GM21619 (cell line): ENCODE data around the gene CTNNA3.

ENCODE experiments used
- ATAC-seq: cut with Tn5 transposase; IDR thresholded peaks from one replicate; pipeline ENCODE4 v1.9.1; 2021; ENCODE audit not compliant: unreplicated experiment

The CTNNA3 gene

DNA sequence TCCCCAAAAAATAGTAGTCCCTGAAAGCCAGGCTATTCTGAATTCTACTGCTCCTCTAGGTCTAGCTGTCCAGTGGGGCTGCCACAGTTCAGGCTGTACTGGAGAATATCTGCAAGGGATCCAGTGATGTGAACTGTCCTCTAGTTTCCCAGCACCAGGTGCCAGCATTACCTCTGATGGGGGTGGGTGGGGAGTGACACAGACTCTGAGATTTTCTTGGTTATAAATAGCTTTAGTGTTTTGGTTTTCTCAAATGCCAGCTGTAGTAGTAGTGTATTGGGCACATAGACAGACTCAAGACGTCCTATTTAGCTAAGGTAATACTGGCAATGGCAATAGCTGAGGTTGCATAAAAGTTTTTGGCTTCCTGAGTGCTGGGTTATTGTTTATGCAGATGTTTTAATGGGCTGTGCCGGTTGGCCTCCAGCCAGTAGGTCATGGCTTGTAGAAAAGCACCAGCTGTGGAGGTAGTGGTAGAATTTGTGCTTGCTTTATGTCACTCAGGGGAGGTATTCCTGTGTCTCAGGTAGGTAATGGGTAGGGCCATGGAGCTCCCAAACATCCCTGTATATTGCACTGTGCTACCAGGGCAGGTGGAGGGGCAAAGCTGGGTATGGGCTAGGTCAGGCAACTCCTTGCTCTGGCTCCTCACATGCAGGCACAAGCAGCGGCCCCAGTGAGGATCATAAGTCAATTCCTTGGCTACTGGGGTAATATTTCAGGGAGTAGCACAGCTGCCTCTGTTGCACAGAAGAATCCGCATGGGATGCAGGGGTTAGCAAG is 1108.9 kb downstream of the CTNNA3 start:
- no peak for ATAC-seq

DNA sequence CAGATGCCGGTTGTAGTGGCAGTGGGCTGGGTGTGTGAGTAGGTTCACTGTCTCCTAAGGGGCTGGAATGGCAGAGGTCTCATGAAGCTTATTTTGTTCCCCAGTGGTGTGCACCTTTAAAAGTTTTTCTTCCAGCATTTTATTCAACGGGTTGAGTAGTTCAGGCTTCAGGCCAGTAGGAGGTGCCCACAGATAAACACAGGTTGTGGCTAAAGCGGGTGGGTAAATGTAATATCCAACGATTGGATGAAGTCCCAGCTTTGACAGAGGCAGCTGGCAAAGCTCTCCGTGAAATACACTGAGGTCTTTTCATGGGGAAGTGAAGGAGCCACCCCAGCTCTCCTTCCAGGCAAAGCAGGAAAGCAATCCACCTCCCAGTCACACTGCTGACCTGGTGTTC is 1109.9 kb downstream of the CTNNA3 start:
- ATAC-seq: no peak

DNA sequence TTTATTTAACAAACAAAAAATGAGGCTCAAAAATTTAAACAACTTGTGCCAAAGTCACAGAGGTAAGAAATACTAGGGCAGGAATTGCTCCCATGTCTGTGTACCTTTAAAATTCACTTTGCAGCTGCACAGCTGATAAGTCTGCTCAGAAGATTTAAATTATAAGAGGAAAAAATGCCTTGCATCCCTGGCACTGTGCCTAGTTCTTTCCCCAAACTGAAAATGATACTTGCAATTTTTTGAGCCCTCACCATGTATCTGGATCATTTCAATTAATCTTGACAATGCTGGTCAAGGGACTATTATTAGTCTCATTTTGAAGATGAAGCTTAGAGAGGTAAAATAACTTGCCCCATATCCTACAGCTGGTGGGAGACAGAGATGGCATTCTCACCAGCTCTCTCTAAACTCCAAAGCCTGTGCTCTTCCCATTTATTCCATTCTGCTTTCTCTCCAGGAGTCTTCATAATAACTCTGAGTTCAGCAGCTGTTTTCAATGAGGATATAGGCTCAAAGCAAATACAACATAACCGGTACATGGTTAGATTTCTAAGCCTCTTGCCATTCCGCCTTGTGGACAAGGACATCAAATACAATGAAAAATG is 1120.6 kb downstream of the CTNNA3 start:
- no peak for ATAC-seq

DNA sequence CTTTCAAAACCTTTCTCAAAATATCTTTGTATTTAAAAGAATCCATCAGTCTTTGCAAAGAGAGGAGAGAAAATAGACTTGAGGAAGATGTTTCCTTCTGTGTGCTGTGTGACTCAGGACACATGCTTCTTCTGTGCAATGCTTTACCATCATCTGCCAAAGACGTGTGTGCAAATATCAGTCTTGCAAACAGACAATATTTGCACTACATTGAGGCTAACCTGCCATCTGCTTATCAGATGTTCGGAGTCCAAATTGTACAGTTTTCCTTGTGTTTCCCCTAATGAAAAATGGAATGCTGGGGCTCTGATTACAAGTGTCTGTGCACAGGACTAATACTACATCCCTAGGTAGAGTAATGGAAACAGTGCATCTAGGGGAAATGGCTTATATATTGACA is 1123.3 kb downstream of the CTNNA3 start:
- no peak for ATAC-seq

DNA sequence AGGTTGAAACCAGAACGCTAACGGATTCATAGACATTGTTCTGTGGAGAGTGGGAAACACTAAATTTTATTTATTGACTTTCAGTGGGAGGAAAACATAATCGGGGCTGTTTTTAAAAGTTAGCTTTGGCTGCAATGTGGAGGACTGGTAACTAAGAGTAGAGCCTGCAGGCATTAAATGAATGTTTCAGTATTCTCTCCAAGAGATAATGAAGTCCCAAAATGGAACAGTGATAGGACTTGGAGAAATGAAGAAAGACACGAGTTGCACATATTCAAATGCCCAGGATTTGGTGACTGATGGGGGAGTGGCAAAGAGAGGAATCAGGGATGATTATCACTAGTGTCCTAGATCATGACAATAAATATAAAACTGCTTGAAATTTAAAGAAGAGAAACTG is 1130.0 kb downstream of the CTNNA3 start:
- no peak for ATAC-seq

DNA sequence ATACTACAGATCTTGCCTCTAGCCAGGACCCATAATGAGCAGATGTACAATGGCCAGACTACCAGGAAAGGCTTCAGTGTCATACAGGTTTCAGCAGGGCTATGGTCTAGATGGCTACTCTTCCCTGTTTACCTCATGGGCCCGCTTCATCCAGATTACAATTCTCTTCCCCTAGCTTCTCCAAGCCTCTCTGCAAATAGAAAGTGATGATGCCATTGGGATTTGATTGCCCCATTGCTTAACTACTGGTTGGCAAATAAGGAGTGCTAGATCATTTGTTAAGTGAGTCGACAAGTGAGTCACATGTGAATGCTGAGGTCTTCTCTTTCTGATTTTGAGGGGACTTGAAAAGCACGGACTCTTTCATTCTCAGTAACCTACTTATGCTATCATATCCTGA is 1131.7 kb downstream of the CTNNA3 start:
- no peak for ATAC-seq

DNA sequence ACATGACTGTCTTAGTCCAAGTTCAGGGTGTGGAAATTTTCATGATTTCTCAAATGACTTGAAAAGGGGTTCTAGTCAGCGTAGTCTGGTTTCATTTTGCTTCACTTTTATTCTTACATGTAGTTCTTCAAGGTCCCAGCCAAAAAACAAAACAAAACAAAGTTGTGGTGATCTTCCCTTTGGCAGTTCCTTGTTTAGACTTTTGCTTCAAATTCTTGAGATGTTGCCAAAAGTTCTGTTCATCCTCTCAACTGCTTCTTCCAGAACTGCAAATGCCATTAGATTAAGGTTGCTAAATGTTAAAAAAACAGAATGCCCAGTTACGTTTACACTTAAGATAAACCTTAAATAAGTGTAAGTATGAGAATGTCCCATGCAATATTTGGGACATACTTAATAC is 1140.9 kb downstream of the CTNNA3 start:
- ATAC-seq: no peak

DNA sequence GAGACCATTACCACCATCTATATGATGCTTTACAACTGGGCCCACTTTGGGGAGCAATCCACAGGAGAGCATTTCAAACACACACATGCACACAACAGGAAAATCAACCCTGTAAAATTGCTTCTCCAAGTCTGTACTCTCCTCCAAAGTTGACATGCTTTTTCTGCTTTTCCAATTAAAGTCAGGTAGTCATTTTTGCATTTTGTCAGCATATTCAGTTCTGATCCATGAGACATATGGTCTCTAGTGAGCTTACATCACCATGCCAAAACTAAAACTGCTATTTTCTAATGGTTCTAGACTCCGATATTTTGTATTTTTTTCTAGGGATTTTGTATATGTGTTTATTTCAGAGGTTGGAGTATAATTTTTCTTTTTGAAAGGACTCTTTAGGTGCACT is 1143.7 kb downstream of the CTNNA3 start:
- ATAC-seq: no peak

DNA sequence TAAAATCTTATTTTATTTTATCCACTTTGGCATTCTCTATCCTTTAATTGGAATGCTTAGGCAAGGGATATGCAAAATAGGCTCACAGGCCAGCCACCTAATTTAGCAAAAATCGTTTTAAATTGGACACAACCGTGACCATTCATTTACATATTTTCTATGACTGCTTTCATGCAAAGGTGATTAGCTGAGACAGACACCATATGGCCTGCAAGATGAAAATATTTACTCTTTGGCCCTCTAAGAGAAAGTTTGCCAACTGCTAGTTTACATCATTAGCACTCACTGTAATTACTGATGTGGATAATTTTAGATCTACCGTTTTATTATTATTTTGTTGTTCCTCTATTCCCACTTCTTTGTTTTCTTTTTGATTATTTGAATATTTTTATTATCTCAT is 1145.6 kb downstream of the CTNNA3 start:
- no peak for ATAC-seq

DNA sequence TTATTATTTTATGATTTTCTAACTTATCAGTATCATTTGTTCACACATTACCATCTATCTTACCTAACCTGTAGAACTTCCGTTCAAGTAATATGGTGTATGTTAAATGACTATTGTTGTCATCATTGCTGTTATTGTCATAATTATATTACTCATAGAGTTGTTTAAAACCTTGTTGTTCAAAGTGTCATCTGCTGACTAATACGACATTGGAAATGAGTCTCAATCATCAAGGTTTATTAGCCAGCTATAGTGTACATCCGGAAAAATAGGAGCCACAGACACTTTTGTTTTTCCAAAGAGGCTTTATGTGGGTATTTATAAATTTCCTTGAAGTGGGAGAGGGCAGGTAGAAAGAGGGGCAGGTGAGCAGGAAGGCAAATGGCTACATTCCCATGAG is 1157.1 kb downstream of the CTNNA3 start:
- ATAC-seq: no peak

DNA sequence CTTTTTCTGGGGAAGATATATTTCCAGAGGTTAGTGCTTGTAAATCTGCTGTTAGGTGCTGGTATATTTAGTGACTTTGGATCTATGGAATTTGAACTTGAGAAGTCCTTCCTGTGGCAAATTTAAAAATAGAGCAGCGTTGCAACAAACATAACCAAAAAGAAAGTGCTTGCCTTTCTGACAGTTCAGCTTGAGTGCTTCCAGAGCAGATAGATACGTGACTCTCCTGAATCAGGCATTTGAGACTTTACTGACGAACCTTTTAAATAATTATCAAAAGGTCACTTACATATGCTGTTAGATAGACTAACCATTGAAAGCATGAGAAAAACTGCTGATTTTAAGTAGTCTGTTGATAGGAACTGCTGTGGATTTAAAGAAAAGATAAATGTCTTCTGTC is 1157.6 kb downstream of the CTNNA3 start:
- no peak for ATAC-seq

DNA sequence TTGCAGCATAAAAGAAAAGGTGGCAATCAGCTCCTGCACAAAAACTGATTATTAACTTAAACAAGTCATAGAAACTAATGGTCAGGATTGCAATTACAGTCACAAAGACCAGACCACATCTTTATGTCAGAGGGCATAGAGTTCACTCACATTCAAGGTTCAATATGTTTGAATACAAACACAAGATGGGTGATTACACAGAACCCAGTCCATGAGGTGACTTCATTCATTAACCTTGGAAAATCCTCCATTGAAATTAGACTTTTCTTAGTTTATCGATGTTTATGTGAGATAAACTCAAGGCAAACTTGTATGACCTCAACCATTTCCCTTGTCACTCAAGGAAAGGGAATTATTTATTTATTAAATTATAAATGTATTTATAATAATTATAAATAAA is 1158.8 kb downstream of the CTNNA3 start:
- ATAC-seq: no peak

DNA sequence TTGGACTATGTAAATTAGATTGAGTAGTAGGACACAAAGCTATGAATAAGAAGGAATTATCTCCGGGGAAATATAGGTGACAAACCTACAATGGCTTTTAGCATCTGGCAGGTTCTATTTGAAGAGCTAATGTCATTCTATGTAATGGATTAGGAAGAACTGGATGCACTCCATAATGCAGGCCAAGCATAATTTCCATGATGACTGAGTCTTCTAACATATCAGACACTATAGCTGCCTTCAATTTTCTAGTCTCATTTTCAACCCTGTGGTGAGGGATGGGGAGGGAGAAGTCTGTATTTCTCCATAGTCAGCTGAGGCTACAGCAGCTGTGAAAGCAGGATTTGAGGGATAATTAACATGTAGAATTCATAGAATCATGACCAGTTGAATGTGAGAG is 1160.6 kb downstream of the CTNNA3 start:
- ATAC-seq: no peak

DNA sequence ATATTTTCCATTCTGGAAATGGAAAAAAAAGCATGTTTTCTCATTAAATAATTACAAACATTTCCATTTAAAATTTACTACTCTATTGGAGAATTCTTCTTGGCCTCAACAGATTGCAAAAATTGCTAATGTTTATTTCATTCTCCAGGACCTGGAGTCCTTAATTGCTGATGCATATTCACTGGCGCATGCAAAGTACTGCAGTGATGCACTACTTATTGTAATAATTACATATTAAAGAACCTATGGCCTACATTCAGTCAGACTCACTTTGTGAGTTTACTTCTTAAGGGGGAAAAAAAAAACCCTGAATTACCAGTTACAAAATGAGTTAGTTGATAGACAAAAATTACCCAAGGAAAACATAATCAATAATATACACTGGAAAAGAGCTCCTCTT is 1161.1 kb downstream of the CTNNA3 start:
- no peak for ATAC-seq

DNA sequence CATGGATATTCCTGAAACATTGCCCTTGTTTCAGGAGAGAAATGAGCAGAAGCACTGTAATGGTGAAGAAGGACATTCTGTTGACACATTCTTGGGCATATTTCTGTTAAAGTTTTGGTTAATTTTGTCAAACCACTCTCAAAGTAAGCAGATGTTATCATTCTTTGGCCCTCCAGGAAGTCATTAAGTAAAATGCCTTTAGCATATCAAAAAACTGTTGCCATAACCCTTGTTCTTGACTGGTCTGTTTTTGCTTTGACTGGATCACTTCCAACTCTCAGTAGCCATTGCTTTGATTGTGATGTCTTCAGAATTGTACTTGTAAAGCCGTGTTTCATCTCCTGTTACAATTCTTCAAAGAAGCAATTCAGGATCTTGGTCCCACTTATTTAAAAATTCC is 1174.5 kb downstream of the CTNNA3 start:
- ATAC-seq: no peak

DNA sequence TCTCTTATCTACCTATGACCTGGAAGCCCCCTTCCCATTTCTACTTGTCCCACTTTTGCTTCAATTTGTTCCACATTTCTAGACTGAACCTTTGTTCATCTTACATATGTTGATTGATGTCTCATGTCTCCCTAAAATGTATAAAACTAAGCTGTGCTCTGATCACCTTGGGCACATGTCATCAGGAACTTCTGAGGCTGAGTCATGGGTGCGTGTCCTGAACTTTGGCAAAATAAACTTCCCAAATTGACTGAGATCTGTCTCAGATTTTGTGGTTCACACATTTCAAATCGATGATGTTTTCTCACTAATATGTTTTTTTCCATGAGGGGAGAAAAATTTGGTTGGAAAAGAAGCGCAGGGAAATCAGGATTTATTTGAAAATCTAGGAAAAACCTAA is 1176.4 kb downstream of the CTNNA3 start:
- no peak for ATAC-seq

DNA sequence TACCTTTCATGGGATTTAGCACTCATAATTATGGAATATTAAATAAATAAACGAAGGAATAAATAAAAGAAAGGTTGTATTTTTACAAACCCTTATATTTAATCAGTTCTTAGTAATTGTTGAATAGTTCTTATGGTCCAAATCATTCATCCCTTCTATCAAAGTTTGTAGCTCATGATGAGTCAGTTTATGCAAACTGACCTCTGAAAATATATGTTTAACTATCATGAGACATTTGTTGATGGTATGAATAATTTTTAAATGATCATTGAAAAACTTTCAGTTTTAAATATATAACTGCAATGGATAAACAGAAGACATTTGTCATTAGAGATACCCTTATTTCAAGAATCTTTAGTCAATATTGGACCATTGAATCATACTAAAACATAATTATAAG is 1181.3 kb downstream of the CTNNA3 start:
- ATAC-seq: no peak

DNA sequence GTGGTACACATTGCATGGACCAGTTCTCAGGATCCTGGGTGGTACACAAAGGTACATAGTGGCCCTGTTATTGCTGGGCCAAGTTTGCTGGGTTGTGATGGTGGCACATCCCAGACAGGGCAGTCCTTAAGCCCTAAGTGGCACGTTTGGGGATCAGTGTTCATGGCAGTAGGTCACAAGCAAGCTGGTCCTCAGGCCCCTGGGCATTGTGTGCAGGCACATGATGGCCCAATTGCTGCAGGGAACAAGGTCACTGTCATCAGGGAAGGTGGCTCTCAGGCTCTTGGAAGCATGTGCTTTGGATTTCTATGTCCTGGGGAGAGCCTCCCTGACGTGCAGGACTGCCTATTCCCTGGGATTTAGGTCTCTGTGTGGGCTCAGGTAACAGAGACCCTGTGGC is 1182.5 kb downstream of the CTNNA3 start:
- no peak for ATAC-seq

DNA sequence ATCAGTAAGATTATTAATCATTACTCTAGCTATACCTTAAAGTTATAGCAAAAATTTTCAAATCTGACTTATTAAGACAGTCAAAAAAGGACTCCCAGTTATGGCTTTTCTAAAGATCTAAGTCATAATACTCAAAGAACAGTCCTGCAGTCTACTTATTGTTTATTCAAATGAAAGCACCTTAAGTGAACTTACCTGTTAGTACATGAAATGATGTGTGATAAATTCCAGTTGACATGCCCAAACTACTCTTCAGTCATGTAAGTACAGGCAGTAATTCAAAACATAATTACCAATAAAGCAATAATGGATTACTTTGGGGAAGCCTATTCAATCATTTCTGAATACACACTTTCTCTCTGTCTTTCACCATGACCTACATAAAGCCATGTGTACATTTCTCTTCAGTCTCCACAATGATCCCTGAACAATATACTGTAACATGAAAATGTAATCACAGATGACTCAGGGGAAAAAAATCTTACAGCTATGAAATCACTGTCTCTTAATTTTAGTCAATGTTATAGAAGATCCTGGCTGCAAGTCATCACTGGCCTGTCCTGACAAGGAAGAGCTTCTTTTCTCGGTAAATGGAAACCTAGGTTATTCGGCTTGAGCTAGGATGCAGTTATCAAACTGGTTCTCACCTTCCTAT is 1190.9 kb downstream of the CTNNA3 start:
- no peak for ATAC-seq

DNA sequence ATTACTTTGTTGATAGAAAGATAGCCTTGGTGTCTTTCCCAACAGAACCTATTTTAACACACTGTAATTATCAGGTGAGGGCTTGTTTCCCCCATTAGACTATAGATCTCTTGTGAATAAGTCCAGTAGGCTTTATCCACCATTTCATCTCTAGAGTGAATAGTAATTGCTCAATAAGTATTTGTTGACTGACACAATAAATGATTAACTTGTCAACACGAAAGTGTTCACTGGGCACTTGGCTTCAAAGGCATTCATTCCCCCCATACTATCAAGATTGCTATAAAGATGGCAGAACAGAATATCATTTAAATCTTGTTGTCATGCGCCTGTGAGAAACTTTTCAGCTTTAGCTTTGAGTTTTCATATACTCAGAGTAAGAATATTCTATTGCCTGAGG is 1194.6 kb downstream of the CTNNA3 start:
- no peak for ATAC-seq

DNA sequence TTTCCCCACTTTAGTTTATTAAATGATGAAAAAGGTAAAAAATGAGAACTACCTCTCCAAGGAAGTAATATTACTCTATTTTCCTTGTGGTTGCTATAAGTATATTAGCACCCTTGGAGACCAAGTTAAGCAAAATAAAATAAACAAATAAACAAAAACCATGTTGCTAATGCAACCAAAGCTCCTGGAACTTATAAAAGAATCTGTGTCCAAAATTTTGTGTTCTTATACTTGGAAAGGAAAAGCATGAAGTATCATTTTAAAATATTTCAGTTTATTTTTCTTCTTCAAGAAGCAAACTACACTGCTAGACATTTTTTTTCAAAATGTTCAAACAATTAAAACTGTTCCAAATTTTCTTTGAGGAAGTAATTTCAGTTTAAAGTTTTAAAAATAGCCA is 1212.0 kb downstream of the CTNNA3 start:
- no peak for ATAC-seq

DNA sequence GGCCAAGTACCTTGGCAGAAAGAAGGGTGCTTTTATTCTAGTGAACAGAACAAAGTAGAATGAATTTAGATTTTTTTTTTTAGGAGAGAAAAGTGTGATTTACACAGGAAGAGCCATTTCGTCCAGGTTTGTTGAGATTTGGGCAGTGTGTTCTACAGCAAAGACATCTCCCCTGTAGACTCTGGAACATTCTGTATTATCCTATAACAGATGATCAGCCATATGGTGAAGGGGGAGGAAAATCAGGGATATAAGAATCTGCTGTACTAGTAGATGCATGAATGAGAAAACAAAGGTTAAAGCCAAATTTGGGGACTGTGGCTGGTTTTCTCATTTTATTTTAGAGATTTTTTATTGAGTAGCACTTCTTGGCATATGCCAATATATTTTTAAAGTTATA is 1223.8 kb downstream of the CTNNA3 start:
- ATAC-seq: no peak
